Measurements from ENCODE around the gene DDB1. TPM values are rescaled to one million over a fixed set of nuclear protein-coding genes. Genes with fewer than 3 reads are reported as not detected.

Gene DDB1
- total RNA-seq, 4 donors from 2014 or later: 102 to 164 (median 118) TPM

DNA sequence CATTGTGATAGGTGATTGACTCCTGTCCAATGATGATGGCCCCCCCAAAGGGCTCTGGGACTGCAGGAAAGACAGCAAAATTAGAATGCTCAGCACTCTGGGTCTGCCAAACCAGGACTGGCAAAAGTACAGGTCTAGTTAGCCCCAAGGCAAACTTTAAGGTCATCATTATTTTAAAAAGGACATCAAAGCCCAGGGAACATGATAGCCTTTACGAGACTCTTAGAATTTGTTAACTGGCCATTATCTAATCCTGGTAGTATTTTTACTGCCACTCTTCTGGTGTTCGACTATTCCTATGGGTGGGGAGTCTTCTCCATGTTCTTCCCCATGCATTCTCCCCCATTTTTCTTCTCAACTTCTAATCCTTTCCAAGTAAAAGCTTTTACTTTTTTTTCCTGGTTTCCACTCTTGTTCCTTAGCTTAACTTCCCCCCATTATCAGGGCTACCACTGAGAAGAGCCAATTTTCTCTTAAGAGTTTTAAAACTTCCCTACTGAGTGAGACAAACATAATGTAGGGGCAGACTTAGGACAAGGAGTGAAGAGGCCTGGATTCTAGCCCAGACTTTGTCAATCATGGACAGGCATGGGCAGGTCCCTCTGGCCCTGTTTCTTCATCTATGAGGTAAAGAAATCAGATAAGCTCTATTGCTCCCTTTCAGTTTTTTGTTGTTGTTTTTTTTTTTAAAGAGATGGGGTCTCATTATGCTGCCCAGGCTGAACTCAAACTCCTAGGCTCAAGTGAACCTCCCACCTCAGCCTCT is 7.1 kb downstream of the DDB1 start:
- Histone ChIP-seq H3K36me3 (peaks cover 87 to 93% (median 90%) of the 10 kb centered on the region in 4 donors), H3K27ac (replicated peaks in 1 of 4) (no peak overlapping the region), H3K9me3 (no peaks in the 10 kb centered on the region), H3K4me1 (peaks cover 7 to 34% (median 20%) of the 10 kb centered on the region in 4 donors), H3K27me3 (no peaks in the 10 kb centered on the region), H3K4me3 (no peak overlapping the region)
- no peak for DNase-seq (ENCODE audit: extremely low spot score)
- TF ChIP-seq POLR2A (IDR thresholded peaks at IDR 0.05; ENCODE audit: low read depth) (no peak), POLR2AphosphoS5 (IDR thresholded peaks at IDR 0.05) (no peak), EP300 (IDR thresholded peaks at IDR 0.05) (no peak)
- TF ChIP-seq, protein P1, sequence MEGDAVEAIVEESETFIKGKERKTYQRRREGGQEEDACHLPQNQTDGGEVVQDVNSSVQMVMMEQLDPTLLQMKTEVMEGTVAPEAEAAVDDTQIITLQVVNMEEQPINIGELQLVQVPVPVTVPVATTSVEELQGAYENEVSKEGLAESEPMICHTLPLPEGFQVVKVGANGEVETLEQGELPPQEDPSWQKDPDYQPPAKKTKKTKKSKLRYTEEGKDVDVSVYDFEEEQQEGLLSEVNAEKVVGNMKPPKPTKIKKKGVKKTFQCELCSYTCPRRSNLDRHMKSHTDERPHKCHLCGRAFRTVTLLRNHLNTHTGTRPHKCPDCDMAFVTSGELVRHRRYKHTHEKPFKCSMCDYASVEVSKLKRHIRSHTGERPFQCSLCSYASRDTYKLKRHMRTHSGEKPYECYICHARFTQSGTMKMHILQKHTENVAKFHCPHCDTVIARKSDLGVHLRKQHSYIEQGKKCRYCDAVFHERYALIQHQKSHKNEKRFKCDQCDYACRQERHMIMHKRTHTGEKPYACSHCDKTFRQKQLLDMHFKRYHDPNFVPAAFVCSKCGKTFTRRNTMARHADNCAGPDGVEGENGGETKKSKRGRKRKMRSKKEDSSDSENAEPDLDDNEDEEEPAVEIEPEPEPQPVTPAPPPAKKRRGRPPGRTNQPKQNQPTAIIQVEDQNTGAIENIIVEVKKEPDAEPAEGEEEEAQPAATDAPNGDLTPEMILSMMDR (IDR thresholded peaks at IDR 0.05): no peak
- intact Hi-C loops (cut with DNase I): no loop called here
- 85% methylated on average over 2 of the region's 2 CpGs for WGBS

DNA sequence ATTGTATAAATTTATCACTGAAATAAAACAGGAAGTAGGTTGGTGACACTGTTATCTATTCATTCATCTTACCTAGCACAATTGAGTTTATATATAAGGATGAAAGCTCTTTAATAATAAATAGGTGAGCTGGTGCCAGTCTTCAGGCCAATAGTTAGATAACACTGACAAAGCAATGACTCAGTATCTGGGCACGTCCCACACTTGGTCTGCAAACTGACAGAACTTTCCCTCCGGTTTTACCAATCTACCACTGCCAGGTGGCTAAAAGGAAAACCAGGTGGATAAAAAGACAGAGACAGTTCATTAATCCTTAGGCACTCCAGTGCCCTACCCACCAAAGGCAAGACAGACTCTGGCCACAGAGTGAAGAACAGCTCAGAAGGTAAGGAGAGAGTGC is 17.6 kb downstream of the DDB1 start:
- no peaks in the 10 kb centered on the region for H3K4me1 ChIP-seq

DNA sequence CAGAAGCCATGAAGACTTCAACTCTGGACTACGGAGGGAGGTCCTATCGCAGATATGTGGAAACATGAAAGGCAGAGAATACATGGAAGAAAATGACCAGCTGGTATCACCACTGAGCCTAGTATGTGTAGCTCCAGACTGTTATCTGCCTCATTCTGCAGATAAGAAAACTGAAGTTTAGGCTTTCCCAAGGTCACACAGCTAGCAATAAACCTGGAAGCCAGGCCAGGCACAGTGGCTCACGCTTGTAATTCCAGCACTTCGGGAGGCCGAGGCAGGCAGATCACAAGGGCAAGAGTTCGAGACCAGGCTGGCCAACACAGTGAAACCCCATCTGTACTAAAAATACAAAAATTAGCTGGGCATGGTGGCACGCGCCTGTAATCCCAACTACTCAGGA is 22.2 kb downstream of the DDB1 start:
- Histone ChIP-seq H3K36me3 (peaks cover 92 to 100% (median 99%) of the 10 kb centered on the region in 4 donors), H3K4me1 (no peaks in the 10 kb centered on the region), H3K27me3 (no peaks in the 10 kb centered on the region), H3K4me3 (no peak overlapping the region), H3K9me3 (no peaks in the 10 kb centered on the region), H3K27ac (replicated peaks in 1 of 4) (no peak overlapping the region)
- WGBS: 96% methylated on average over 8 of the region's 8 CpGs
- DNase-seq (ENCODE audit: extremely low spot score): no peak
- TF ChIP-seq POLR2A (IDR thresholded peaks at IDR 0.05; ENCODE audit: low read depth) (no peak), POLR2AphosphoS5 (IDR thresholded peaks at IDR 0.05) (no peak), EP300 (IDR thresholded peaks at IDR 0.05) (no peak)
- TF ChIP-seq, protein P1 (IDR thresholded peaks at IDR 0.05): no peak
- intact Hi-C loops (cut with DNase I): no loop called here

More for the DNA sequence above, 17.6 kb downstream of the DDB1 start:
- whole genome bisulfite sequencing: 71% methylated on average over 2 of the region's 2 CpGs
- no peaks in the 10 kb centered on the region for H3K9me3 ChIP-seq
- H3K36me3 ChIP-seq: peaks cover 91 to 100% (median 96%) of the 10 kb centered on the region in 4 donors
- DNase-seq (ENCODE audit: extremely low spot score): no peak
- H3K27ac ChIP-seq (replicated peaks in 1 of 4): no peak overlapping the region
- intact Hi-C loops (cut with DNase I): no loop called here
- H3K4me3 ChIP-seq: no peak overlapping the region
- no peaks in the 10 kb centered on the region for H3K27me3 ChIP-seq
- TF ChIP-seq EP300 (IDR thresholded peaks at IDR 0.05): no peak
- TF ChIP-seq POLR2AphosphoS5 (IDR thresholded peaks at IDR 0.05): no peak
- no peak for TF ChIP-seq POLR2A (IDR thresholded peaks at IDR 0.05; ENCODE audit: low read depth)
- TF ChIP-seq, protein P1 (IDR thresholded peaks at IDR 0.05): no peak

DNA sequence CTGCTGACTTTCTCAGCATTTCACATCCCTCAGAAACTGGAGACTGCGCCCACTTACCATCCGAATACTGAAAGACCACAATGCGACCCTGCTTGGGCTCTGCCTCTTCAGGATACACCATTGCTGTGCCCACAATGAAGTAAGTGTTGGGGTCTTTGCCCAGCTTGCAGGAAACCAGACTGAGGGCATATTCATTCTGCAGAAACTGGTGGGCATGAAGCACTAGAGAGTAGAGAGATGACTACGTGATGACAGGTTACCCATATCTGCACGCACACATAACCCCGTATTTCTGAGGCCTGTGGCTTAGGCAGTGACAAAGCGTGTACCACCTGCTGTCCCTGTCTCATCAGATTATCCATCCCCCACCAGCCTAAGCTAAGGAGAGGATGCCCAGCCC is 23.2 kb downstream of the DDB1 start:
- DNase-seq (ENCODE audit: extremely low spot score): no peak
- 85% methylated on average over 7 of the region's 7 CpGs for WGBS
- Histone ChIP-seq H3K4me3 (no peak overlapping the region), H3K36me3 (peaks cover 92 to 100% (median 100%) of the 10 kb centered on the region in 4 donors), H3K4me1 (no peaks in the 10 kb centered on the region), H3K27ac (replicated peaks in 1 of 4) (no peak overlapping the region), H3K9me3 (no peaks in the 10 kb centered on the region), H3K27me3 (no peaks in the 10 kb centered on the region)
- intact Hi-C loops (cut with DNase I): no loop called here
- no peak for TF ChIP-seq EP300 (IDR thresholded peaks at IDR 0.05)
- TF ChIP-seq POLR2AphosphoS5 (IDR thresholded peaks at IDR 0.05): no peak
- TF ChIP-seq POLR2A (IDR thresholded peaks at IDR 0.05; ENCODE audit: low read depth): no peak
- TF ChIP-seq, protein P1 (IDR thresholded peaks at IDR 0.05): no peak

All from esophagus muscularis mucosa (tissue), 4 donors.